ENCODE data around the gene UBE2N.
"Not testable (repeated sequence)": the region's sequence is repeated elsewhere in the genome, so short reads cannot be mapped to it uniquely, and the experiment has no call there.

Gene UBE2N

DNA sequence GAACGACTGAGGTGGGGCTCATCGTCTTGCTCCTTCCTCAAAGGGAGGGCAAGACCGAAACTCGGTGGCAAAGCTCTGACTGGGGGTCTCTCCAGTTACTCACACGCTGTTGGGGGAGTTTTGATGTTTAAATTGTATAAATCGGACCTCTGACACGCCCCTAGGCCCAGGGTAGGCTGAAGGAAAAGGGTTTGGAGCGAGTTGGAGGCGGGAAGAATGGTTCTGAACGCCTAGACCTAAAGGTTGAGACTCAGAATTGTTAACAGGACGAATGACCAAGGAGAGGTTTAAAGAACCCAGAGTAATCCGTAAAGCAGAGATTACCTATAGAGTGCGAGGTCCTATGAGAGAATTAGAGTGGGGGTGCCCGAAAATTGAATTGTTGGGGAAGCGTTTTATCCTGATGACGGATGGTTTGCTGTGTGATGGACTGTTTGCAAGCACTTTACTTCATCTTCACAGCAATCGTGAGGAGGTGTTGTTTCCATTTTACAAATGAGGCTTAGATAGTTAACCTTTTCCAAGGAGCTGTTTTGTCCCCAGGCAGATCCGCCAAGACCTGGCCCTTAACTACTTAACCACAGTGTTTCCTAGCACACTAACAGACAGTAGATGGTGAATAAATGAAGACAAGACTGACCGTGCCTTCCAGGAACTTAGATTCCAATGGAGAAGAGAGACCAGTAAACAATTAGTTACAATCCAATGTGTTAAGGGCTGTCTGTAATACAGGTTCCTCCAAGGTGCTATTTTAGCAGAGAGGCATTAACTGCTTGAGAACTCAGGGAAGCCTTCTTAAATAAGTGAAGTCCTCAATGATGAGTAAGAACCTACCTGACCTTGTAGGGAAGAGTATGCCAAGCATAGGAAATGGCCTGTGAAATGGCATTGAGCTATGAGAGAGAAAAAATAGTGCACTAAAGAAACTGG lies 929 bp upstream of the UBE2N start:
- peak; percentile 5 for DNase-seq

DNA sequence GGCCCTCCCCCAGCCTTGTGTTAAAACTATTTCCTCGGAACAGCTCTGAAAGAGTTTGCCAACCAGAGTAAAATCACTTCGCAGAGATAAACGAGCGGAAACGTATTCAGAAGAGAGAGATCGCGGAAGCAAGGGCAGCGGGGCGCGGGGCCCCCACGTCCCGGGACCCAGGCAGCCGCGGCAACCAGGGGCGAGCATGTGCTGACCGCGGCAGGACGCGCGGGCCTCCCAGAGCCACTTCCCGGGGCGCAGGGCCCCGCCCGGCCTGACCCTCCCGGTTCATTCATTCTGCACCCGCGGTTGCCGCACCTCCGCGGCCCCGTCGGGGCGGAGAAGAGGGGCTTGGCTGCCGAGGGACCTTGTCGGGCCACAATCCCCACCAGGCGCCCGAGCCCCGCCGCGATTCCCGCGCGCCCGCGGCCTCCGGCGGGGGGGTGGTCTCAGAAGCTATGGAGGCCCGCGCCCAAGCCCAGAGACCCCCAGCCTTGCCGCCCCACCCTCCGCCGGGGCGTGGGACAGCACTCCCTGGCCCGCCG lies 598 bp downstream of the UBE2N start:
- DNase-seq: peak; percentile 35

DNA sequence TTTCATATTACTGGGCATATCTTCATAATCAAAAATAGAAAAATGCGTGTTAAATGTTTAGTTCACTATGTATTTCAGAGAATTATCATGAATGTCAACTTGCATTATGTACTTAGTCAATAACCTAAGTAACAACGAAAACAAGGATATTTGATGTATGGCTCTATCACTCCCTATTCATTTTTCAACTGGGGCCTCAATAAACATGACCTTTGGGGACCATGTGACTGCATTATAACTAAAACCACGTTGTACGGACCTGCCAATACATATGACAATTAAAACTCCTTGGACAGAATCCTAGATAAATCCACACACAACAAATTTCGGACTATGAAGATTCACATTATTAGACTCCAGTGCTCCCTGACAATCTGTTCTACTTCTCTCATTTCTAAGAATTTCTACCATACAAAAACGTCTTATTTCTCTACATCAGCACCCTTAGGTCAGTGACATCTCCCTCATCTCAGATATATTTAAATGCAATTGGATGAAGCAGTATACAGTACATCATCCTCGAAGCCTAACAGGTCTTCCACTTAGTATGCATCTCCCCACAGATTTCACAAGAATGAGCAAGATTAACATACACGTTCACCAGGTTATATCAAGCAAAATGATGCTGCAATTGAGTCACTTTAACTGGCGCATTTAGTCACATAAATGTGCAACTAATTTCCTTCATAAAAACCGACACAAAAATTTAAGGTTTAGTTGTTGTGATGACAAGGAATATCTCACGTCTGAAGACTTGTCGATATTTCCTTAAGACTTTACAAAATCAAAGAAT lies 1.5 kb downstream of the UBE2N start:
- no peak for DNase-seq

DNA sequence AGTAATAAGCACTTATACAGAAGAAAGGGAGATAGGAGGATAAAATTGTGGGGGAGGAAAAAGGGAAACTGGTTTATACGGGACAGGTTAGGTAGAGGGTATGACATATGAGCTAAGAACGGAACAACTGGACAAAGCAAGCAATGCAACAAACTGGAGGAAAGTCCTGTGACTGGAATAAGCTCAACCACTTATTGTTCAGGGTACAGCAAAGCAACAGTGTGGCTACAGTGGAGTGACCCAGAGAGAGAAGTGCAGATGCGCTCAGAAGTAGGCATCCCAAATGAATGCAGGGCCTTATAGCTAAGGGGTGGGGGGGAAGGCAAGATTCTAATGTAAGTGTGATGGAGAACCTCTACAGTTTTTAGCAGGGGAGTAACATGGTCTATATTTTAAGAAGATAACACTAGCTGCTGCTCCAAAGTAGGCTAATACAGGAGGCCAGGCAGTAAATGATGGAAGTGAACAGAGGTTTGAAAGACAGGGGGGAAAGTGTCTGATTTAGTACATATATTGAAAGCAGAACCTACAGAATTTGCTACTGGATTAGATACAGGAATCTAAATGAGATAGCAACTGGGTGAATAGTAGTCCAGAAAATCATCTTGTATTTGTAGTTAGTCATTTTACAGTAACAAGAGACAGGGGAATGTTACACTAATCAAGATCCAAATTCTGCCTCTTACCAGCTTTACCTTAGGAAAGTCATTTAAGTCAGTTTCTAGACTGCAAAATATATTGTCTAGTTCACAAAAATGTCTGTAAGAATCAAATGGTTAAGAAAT lies 3.3 kb downstream of the UBE2N start:
- DNase-seq: no peak

DNA sequence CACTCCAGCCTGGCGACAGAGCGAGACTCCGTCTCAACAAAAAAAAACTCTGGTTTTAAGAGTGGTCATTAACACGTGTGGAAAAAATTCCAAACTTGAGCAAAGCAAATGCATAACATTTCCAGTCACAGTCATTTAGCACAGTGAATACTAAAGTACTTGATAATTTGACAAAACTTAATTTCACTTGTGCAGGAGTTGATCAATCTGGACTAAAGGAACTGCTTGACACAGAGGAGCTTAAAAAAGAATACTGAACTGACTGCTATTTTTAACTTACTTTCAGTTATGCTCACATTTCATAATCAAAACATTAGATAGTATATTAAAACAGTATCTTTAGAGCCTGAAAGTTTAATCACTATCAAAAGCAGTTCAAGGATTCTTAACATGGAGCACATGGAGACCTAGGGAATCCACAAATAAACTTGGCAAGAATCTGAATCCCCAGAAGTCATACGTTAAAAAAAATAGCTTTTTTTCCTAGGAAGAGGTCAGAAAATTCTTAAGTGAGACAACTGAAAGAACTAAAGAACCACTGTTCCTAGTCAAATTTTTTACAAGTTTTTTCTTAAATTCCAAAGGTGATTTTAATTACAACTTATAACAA lies 7.4 kb downstream of the UBE2N start:
- no peak for DNase-seq

DNA sequence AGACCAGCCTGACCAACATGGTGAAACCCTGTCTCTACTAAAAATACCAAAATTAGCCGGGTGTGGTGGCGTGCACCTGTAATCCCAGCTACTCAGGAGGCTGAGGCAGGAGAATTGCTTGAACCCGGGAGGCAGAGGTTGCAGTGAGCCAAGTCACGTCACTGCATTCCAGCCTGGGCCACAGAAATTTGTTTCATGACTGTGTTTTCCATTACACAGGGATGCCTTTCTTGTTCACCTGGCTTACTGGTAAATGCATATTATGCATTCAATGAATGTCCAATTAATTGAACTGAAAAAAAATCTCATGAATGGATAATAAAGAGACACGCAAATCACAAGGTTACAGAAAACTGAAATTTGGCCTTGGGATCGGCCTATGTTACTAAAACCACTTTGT lies 9.7 kb downstream of the UBE2N start:
- DNase-seq: not testable (repeated sequence)

DNA sequence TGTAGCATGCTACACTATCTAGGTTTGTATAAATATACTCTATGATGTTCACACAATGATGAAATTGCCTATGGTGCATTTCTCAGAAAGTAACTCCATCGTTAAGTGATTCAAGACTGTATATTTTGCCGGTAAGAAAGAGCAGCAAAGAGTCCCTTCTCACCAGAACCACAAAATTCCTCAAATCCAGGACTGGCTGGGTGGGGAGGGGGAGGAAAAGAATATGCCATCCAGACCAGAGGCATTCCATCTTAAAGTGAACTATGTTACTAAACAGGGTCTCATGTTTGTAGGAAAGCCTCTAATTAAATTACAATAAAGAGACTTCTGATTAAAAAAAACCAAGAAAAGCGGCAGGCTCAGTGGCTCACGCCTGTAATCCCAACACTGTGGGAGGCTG lies 11.5 kb downstream of the UBE2N start:
- DNase-seq: no peak

DNA sequence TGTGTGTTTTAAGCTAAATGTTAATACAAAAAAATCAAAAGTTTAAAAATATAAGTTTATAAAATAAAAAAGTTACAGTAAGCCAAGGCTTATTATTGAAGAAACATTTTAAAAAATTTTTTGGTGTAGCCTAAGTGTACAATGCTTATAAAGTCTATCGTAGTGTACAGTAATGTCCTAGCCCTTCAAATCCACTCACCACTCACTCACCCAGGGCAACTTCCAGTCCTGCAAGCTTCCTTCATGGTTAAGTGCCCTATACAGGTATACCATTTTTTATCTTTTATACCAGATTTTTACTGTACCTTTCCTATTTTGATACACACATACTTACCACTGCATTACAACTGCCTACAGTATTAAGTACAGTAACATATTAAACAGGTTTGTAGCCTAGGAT lies 11.9 kb downstream of the UBE2N start:
- DNase-seq: no peak

DNA sequence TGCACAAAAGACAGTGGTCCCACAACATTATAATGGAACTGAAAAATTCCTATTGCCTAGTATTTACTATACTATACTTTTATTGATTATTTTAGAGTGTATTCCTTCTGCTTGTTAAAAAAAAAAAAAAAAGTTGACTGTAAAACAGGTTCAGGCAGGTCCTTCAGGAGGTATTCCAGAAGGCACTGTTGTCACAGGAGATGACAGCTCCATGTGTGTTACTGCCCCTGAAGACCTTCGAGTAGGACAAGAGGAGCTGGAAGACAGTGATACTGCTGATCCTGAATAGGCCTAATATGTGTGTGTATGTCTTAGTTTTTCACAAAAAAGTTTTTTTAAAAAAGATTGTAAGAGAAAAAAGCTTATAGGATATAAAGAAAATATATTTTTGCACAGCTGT lies 12.3 kb downstream of the UBE2N start:
- DNase-seq: no peak

DNA sequence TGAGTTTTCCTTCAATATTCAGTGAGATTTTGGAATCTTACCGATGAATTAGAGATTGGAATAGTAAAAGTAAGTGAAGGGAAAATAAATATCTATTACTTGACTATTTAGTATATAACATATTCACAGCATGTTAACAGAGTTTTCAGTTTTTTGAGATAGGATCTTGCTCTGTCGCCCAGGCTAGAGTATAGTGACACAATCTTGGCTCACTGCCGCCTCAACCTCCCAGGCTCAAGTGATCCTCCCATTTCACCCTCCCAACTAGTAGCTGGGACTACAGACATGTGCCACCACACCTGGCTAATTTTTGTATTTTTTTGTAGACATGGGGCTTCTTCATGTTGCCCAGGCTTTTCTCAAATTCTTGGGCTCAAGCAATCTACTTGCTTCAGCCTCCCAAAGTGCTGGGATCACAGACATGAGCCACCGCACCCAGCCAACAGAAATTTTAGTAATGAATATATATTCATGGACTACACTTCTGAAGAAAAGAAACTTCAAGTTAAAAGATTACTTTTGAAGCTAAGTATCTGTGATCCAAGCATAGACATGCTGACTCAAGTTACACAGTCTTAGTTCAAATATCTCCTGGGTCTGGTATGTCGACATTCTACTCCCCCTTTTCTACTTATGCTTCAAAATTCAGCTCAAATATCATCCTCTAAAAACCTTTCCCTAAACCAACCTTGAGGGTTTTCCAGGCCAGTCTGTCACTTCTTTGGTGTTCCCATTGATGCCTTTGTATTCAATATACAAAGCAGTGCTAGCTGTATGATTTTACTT lies 13.8 kb downstream of the UBE2N start:
- no peak for DNase-seq

DNA sequence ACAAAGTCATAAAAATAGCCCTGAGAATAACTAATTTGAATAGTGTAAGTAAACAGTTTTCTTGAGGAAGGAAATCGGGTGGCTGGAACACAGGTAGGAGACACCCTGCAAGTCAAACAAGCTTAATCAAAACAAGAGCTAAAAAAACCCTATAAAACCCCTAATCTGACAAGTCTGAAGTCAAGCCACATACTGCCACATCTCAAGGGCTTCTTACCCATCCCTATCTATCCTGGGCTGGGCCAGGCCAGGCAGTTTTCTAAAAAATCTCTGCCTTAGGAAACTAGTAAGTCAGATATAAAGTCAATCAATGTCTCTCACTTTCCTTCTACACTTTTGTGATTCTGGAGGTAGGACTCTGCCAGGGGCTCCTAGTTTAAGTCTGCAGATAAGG lies 15.3 kb downstream of the UBE2N start:
- DNase-seq: no peak

DNA sequence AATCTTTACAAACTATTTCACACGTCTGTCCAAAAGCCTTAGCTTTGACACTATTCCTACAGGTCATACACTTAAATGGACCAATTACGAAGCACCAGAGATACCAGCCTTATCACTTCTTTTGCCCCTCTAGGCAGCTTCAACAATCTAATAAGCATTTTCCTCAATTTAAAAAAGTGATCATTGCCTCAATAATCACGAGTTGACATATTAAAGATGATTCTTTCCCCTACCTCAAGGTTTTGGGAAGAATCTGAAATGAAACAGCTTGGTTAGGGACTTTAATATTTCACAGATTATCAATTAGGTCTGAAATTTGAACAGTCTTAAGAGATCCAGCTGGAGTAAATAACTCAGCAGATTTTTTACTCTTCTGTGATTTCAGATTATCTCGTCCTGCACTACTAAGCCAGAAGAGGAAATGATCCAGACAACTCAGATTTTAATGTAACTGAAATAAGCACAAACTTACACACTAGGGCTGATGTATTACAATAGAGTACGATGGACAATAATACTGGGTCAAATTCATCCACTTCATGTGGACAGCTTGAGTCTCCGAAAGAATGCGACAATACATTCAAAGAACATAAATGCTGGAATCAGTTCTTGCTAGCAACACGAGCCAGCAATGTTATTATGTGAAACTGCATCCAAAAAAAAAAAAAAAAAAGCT lies 15.9 kb downstream of the UBE2N start:
- no peak for DNase-seq

DNA sequence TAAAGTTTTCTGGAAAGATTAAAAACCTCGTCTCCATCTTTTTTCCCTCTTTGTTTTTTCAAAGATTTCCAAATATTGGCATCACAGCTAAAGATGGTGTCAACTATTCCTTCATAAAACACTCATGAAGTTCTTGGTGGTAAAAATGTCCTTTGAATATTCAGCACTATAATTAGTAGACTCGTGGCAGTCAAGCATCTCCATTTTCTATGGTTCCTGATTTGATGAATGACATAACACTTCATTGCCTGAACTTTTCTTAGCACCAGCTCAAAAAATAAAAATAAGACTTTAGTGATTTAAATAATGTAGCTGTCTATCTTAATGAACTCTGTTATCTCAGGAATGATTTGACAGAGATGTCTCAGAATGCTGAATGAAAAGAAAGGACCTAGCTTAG lies 19.7 kb downstream of the UBE2N start:
- DNase-seq: no peak

DNA sequence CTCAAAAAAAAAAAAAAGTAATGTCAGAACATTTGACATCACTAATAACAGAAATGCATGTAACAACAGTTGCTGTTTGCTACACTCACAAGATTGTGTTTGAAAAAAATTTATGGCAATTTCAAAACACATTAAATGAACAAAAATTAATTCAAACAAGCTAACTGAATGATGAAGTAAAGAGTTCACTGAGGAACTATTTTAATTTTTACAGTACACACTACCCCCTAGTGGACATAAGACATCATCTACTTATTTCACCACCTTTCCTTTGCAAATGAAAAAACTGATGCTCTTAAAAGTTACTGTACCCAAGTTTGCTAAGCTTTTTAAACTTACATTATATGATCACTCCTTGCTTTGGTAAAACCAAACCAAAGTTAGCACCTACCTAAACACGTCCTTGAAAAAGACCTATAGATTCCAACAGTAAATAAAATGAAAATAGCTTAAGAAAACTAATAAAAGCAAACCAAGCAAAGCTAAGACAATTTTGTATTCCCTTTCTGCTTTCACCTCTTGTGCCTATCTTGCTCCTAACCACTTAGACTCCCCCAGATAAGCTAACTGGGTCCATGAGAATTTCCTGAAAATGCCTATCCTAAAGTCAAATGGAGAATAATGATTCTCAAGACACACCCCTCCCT lies 22.2 kb downstream of the UBE2N start:
- peak; percentile 36 for DNase-seq

DNA sequence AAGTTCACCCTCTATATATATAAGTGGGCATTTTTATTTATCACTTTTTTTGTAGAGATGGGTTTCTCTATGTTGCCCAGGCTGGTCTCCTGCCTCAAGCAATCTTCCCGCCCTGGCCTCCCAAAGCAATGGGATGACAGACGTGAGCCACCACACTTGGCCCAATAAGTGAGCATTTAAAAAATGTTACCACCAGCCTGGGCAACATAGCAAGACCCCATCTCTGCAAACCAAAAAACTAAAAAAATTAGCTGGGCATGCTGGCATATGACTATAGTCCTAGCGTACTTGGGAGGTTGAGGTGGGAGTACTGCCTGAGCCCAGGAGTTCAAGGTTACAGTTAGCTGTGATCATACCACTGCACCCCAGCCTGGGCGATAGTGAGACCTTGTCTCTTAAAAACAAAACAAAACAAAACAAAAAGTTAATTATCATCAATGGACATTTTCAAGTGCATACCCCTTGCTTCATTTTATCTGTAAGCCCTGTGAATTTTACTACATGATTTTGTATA lies 23.7 kb downstream of the UBE2N start:
- DNase-seq: no peak

DNA sequence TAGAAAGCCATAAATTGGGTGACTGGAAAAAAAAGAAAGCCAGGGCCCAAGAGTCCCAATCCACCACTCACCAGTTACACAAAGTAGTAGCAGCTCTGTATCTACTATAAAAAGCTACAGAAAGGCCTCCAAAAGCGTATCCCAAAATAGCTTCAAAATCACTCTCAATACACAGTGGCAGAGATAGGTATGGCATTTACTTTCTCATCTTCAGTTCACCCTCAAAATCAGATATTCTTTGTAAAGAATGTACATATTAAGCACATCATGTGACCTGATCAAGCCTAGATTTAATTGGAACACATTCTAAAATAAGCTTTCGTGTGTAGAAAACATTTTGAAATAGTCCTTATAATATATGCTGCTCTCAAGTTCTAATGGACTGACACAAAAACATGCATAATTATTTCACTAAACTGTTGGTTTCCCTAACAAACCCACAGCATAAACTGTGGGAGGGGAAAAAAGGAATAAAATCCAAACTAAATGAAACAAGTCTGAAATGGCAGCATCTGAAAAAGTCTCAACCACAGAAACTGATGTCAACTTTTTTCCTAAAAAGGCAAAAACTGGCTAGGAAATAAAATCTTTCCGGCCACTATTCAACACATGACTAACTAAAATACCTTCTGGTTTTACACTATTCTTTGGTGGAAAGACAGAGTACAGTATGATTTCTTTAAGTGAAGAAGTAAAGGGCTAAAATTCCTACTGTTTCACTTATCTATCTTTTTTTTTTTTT lies 25.9 kb downstream of the UBE2N start:
- no peak for DNase-seq

DNA sequence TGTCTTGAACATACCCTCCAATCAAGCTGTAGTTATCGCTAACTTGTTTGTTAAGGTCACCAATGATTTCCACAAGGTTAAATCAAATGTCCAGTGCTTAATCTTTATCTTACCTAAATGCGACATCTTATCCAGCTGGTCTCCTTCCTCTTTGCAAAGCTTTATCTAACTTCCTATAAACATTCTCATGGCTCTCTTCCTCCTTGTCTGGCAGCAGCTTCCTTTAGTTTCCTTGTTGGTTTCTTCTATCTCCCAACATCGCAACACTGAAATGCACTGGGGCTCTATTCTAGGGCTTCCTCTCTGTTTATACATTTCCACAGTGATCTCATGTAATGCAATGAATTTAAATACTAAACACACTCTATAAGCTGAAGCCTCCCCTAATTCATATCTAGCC lies 28.7 kb downstream of the UBE2N start:
- DNase-seq: no peak

DNA sequence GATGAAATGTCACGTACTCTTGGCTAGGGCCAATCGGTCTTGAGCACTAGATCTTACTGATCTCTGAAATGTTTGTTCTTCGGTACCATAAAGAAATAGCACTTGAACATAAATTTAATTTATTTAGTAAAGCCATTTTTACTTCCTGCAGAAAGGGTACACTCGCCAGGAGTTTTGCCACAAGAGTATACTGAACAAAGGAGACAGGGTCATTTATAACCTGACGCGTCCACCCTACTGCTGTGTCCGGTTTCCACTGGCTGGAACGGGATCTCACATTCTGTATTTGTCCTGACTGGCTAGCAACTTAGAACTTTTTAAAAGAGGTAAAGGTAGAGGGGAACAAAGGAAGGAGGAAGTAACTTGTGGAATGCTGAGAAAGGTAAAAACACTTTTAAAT lies 29.4 kb downstream of the UBE2N start:
- DNase-seq: not testable (repeated sequence)

DNA sequence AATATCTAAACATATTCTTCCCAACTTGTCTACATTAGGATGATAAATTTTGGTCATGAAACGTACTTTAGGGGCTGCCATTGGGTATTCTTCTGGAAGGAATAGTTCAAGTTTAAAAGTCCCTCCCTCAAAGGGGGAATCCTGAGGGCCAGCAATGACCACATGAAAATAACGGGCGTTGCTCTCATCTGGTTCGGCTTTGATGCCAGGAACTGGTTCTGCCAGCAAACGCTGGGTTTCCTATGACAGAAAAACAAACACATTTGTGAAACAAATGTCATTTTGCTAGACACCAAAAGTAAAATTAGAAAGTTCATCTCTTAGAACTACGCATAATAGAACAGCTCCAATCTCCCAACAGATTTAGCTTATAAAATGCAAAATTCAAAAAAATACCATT lies 30.7 kb downstream of the UBE2N start:
- DNase-seq: not testable (repeated sequence)
